DND-41 (cell line): ENCODE measurements around the gene TSPAN9.
A peak's percentile ranks its signal among the peaks of the same experiment; 100 is the strongest.

Source experiments
- ATAC-seq: fragments of 200-7000 bp; cut with Tn5 transposase; 3 replicates; pipeline ENCODE4 v1.9.1; 2021; ENCODE audit warnings: low read depth; ENCODE audit not compliant: insufficient read depth
- DNase-seq: peaks from one replicate; pipeline ENCODE4 v3.0.0-alpha.2; 2020
- H2AFZ ChIP-seq: 2 replicates; pipeline ENCODE4 v1.6.0; 2012; ENCODE audit warnings: low read depth, low read length
- H3K27ac ChIP-seq: 2 replicates; pipeline ENCODE4 v1.5.1; 2012; ENCODE audit warnings: low read length, inconsistent platforms
- H3K27me3 ChIP-seq: fragments of 200-600 bp; sonication (generic); 2 replicates; pipeline ENCODE4 v1.6.0; 2012; ENCODE audit warnings: low read length, mild to moderate bottlenecking, inconsistent platforms; ENCODE audit not compliant: insufficient read depth, poor library complexity
- H3K36me3 ChIP-seq: 2 replicates; pipeline ENCODE4 v1.5.1; 2012; ENCODE audit warnings: low read length, inconsistent platforms; ENCODE audit not compliant: insufficient read depth
- H3K4me1 ChIP-seq: 2 replicates; pipeline ENCODE4 v1.5.1; 2012; ENCODE audit warnings: mild to moderate bottlenecking, low read length; ENCODE audit not compliant: insufficient read depth
- H3K4me2 ChIP-seq: 2 replicates; pipeline ENCODE4 v1.6.0; 2012; ENCODE audit warnings: mild to moderate bottlenecking, moderate library complexity, low read length, inconsistent platforms; ENCODE audit not compliant: insufficient read depth
- H3K4me3 ChIP-seq, 2 experiments: fragments of 200-600 bp in 1 of 2; shearing (Covaris generic) in 1 of 2; 2 replicates each; pipeline ENCODE4 v1.5.1; 2012 to 2016; ENCODE audit warnings: inconsistent platforms in 2 of 2, low read length in 2 of 2, mild to moderate bottlenecking in 2 of 2, low read depth in 1 of 2, moderate library complexity in 1 of 2
- H3K79me2 ChIP-seq: 2 replicates; pipeline ENCODE4 v1.6.0; 2012; ENCODE audit warnings: low read length, inconsistent platforms; ENCODE audit not compliant: insufficient read depth
- H3K9ac ChIP-seq: 2 replicates; pipeline ENCODE4 v1.6.0; 2012; ENCODE audit warnings: low read depth, mild to moderate bottlenecking, inconsistent platforms, low read length, moderate library complexity
- H3K9me3 ChIP-seq: 2 replicates; pipeline ENCODE4 v1.5.1; 2012; ENCODE audit warnings: low read length, moderate library complexity, mild to moderate bottlenecking, inconsistent platforms; ENCODE audit not compliant: insufficient read depth, severe bottlenecking
- H4K20me1 ChIP-seq: 2 replicates; pipeline ENCODE4 v1.6.0; 2012; ENCODE audit warnings: low read length; ENCODE audit not compliant: insufficient read depth
- CTCF ChIP-seq: IDR thresholded peaks from 2 replicates; pipeline ENCODE4 v1.5.1; 2012; ENCODE audit warnings: borderline replicate concordance, low read length, moderate library complexity, mild to moderate bottlenecking; ENCODE audit not compliant: poor library complexity, severe bottlenecking; ENCODE audit errors: extremely low read depth
- EZH2 ChIP-seq: IDR thresholded peaks from 3 replicates; pipeline ENCODE4 v1.6.1; 2012; ENCODE audit warnings: borderline replicate concordance, low read depth, mild to moderate bottlenecking, moderate library complexity, low read length, inconsistent platforms; ENCODE audit not compliant: severe bottlenecking

TSPAN9 gene

GRCh38 chr12:3134126-3134525 lies 56.9 kb downstream of the TSPAN9 start:
- no peak overlapping the region for H3K27ac ChIP-seq
- H3K79me2 ChIP-seq, result no peaks in the 10 kb centered on the region
- ATAC-seq, result no peak
- H2AFZ ChIP-seq, result no peak overlapping the region
- H3K4me3 ChIP-seq, result no peak overlapping the region
- H4K20me1 ChIP-seq, result peaks cover 19% of the 10 kb centered on the region
- no peak overlapping the region for H3K4me2 ChIP-seq
- TF ChIP-seq EZH2 (no peak), CTCF (no peak)
- peaks cover 8% of the 10 kb centered on the region for H3K4me1 ChIP-seq
- H3K9ac ChIP-seq, result no peak overlapping the region
- H3K27me3 ChIP-seq, result peaks cover 5% of the 10 kb centered on the region
- no peak for DNase-seq
- no peaks in the 10 kb centered on the region for H3K9me3 ChIP-seq
- H3K36me3 ChIP-seq, result no peaks in the 10 kb centered on the region

- ATAC-seq, result no peak
- TF ChIP-seq CTCF, result no peak
- no peak for TF ChIP-seq EZH2
- DNase-seq, result no peak
- Histone ChIP-seq H3K27me3 (peaks cover 5% of the 10 kb centered on the region), H3K36me3 (no peaks in the 10 kb centered on the region), H3K9me3 (no peaks in the 10 kb centered on the region), H3K4me2 (no peak overlapping the region), H3K4me1 (peaks cover 3% of the 10 kb centered on the region; the same call in 1 of the 2 replicates), H3K79me2 (no peaks in the 10 kb centered on the region), H3K27ac (no peak overlapping the region), H2AFZ (no peak overlapping the region), H4K20me1 (peaks cover 19% of the 10 kb centered on the region), H3K4me3 (no peak overlapping the region), H3K9ac (no peak overlapping the region)
These were observed 57.5 kb downstream of the TSPAN9 start for GRCh38 chr12:3134526-3135135.

- ATAC-seq (peak; percentile 83), DNase-seq (peak; percentile 43)
- Histone ChIP-seq H4K20me1 (peaks cover 15% of the 10 kb centered on the region), H3K27ac (no peak overlapping the region), H3K4me1 (no peaks in the 10 kb centered on the region), H3K4me3 (no peak overlapping the region), H3K79me2 (no peaks in the 10 kb centered on the region), H3K4me2 (no peak overlapping the region), H3K9me3 (no peaks in the 10 kb centered on the region), H3K9ac (no peak overlapping the region), H3K36me3 (no peaks in the 10 kb centered on the region), H3K27me3 (peaks cover 2% of the 10 kb centered on the region), H2AFZ (no peak overlapping the region)
- TF ChIP-seq CTCF (peak; percentile 83), EZH2 (no peak)
These were observed 58.6 kb downstream of the TSPAN9 start for GRCh38 chr12:3135522-3136461.
